AG10803 (cell line): ENCODE measurements around the gene PARD3B.

Experiments
- DNase-seq: peaks from one replicate; pipeline ENCODE4 v3.0.0; 2010; ENCODE audit warnings: low read depth
- H3K4me3 ChIP-seq: 2 replicates; pipeline ENCODE4 v1.5.1; 2011; ENCODE audit warnings: mild to moderate bottlenecking, low read length, control low read depth
- TF ChIP-seq, protein P1 (sequence below): conservative IDR thresholded peaks from 2 replicates; pipeline ENCODE4 v1.5.1; 2011; ENCODE audit warnings: mild to moderate bottlenecking, low read length, control low read depth, inconsistent platforms

The PARD3B gene

DNA sequence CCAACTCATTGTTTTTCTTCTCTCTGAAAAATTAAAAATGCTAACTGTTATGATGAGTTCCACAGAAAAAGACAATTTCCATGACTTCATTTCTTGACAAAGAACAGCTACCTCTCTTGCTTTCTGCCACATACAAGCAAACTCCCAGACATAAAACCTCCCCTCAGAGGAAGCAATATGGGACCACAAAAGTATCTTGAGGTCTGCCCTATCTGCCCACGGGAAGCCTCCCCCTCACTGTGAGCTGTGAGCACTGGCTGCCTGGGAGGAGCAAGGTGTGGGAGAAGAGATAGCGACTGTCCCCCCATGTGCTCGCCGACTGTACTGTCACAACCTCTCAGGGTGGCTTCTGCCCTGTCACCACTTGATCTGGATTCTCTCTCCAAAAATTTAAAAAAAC lies 1067.4 kb downstream of the PARD3B start:
- no peak overlapping the region for H3K4me3 ChIP-seq
- TF ChIP-seq, protein P1, sequence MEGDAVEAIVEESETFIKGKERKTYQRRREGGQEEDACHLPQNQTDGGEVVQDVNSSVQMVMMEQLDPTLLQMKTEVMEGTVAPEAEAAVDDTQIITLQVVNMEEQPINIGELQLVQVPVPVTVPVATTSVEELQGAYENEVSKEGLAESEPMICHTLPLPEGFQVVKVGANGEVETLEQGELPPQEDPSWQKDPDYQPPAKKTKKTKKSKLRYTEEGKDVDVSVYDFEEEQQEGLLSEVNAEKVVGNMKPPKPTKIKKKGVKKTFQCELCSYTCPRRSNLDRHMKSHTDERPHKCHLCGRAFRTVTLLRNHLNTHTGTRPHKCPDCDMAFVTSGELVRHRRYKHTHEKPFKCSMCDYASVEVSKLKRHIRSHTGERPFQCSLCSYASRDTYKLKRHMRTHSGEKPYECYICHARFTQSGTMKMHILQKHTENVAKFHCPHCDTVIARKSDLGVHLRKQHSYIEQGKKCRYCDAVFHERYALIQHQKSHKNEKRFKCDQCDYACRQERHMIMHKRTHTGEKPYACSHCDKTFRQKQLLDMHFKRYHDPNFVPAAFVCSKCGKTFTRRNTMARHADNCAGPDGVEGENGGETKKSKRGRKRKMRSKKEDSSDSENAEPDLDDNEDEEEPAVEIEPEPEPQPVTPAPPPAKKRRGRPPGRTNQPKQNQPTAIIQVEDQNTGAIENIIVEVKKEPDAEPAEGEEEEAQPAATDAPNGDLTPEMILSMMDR = no peak
- no peak for DNase-seq

DNA sequence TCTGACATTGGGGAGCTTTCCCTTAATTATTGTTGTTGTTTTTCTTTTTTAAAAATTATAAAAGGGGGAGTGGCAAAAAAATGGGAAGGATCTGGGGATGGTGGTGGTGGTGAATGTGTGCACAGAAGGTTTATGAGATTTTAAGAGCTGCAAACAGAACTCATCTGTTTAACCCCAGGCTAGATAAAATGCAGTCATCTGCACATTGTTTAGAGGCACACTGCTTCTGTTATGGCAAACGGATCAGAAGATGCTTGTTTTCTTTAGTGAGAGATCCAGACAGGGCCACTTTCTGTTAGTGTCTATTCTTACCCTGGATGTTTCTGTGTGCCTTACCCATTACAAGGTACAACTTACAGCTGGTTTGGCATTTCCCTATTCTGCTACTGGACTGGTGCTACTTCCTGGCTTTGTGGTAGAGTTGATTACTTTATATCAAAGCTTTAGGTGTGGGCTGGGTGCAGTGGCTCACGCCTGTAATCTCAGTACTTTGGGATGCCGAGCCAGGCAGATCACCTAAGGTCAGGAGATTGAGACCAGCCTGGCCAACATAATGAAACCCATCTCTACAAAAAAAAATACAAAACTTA lies 1068.8 kb downstream of the PARD3B start:
- TF ChIP-seq, protein P1 = no peak
- H3K4me3 ChIP-seq = no peak overlapping the region
- no peak for DNase-seq

DNA sequence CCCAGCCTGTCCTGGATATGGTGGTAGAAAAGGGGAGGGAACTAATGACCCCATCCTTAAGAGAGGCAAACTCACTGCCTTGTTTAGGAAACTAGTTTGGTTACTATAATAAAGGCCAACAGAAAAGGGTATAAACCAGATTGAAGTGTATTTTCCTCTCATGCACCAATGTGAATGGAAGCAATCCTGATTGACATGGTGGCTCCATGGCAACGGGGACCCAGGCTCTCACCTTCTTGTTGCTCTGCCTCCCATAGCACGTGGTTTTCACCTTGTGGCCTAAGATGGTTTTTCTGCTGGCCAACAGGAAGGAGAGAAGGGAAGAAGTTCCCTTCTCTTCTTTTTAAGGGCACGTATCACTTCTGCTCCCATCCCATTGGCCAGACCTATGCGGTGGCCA lies 1069.7 kb downstream of the PARD3B start:
- TF ChIP-seq, protein P1 = no peak
- DNase-seq = no peak
- no peak overlapping the region for H3K4me3 ChIP-seq

DNA sequence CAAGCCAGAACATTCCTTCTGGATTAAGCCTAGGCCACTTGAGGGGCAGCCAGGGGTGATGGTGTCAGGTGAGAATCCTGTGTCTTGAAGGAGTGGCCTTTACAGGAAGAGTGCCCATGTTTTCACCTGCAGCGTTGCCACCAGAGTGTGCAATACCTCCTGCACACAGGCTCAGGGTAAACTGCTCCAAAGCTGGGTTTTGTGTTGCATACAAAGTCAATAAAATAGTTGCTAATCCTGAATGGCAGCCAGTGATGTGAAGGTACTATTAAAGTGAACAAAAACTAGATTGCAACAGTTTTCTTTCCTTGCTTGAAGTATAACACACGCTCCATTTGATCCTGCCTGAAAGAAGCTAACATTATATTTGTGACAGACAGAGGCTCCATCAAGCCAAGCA lies 1072.6 kb downstream of the PARD3B start:
- DNase-seq = no peak
- H3K4me3 ChIP-seq = no peak overlapping the region
- TF ChIP-seq, protein P1 = no peak

DNA sequence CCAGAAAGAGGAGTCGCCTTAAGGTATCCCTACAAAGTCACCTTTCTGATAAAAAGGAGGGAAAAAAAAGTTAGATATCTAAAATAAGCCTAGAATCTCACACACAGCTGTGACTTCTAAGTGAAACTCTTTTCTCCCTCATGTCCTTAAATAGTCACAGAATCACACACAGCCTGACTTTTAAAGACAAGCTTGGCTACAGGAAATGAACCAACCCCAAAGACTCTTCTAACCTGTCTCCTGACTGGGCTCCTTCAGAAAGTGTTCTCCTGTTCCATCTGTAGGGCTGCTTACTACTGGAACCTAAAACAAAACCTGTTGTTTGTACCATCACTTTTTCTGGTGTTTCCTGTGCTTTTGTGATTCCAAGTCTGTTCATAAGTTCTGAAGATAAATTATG lies 1074.3 kb downstream of the PARD3B start:
- no peak for DNase-seq
- H3K4me3 ChIP-seq = no peak overlapping the region
- TF ChIP-seq, protein P1 = no peak

DNA sequence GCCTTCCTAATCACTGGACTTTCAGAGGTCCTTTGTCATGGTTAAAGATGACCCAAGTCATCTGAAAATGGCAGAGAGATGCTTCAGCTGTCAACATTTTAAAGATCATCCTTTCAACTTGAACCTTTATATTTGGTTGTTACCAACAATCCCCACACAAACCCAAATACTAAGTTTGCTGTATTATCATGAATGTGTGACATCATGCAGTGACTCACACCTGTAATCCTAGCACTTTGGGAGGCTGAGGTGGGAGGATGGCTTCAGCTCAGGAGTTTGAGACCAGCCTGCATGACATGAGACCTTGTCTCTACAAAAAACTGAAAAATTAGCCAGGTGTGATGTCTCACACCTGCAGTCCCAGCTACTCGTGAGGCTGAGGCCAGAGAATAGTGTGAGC lies 1081.8 kb downstream of the PARD3B start:
- no peak for DNase-seq
- TF ChIP-seq, protein P1 = no peak
- H3K4me3 ChIP-seq = no peak overlapping the region

DNA sequence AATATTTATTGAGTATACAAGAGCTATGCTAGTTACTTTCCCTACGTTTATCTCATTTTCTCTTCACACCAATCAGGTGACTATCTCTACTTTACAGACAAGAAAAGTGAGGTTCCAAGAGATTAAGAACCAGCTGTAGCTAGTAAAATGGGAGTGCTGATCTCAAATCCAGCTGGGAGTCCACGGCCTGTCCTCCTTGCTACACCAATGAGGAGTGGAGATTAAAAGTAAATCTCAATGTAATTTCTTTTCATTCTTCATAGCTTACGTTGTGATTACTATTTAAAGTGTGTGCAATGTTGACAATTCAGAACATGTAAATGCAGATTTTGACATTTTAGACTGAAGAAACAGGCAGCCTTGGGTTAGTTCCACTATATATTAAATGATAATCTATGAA lies 1083.1 kb downstream of the PARD3B start:
- TF ChIP-seq, protein P1 = no peak
- no peak for DNase-seq
- no peak overlapping the region for H3K4me3 ChIP-seq
